GM12872 (cell line): ENCODE results near the gene REXO4.

Source experiments
- TF ChIP-seq, protein P1 (sequence below): IDR thresholded peaks from 3 replicates; pipeline ENCODE4 v1.5.1; 2011; ENCODE audit warnings: low read depth, mild to moderate bottlenecking, low read length, moderate library complexity; ENCODE audit not compliant: insufficient read depth

The REXO4 gene

GRCh38 chr9:133360400-133361393, 57.1 kb downstream of the REXO4 start:
- TF ChIP-seq, protein P1, sequence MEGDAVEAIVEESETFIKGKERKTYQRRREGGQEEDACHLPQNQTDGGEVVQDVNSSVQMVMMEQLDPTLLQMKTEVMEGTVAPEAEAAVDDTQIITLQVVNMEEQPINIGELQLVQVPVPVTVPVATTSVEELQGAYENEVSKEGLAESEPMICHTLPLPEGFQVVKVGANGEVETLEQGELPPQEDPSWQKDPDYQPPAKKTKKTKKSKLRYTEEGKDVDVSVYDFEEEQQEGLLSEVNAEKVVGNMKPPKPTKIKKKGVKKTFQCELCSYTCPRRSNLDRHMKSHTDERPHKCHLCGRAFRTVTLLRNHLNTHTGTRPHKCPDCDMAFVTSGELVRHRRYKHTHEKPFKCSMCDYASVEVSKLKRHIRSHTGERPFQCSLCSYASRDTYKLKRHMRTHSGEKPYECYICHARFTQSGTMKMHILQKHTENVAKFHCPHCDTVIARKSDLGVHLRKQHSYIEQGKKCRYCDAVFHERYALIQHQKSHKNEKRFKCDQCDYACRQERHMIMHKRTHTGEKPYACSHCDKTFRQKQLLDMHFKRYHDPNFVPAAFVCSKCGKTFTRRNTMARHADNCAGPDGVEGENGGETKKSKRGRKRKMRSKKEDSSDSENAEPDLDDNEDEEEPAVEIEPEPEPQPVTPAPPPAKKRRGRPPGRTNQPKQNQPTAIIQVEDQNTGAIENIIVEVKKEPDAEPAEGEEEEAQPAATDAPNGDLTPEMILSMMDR = no peak

DNA sequence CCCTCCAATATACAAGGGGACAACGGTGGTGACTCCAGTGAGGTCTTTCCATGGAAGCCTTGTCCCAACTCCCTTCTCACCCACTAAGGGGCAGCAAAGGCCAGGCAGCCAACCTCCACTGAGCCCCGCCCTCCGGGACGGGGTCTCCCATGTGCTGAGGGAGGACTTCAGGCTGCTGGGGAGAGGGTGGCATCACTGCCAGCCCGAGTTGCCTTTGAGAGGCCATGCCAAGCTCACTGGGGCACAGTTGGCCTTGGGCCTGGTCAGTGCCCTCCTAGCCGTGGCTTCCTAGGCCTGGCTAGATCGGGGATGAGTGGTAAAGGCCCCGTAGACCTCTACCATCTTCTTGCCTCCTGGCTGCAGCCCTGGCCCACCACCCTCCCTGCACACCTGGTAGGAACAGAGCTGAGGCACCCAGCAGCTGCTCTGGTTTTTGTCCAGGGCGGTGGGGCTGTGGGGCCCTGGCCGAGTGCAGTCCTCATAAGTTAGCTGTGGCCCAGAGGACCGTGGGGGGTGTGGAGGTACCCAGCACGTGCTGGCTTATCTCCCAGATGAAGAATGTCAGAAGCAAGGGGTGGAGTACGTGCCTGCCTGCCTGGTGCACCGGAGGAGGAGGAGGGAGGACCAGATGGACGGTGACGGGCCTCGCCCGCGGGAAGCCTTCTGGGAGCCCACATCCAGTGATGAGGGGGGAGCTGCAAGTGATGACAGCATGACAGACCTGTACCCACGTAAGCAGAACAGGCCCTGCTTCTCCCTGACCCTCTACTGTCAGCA, 58.2 kb downstream of the REXO4 start:
- TF ChIP-seq, protein P1 = peak; percentile 18; the same call in 1 of the 3 replicates

- TF ChIP-seq, protein P1 = no peak
These were observed 60.2 kb downstream of the REXO4 start for GRCh38 chr9:133357656-133358055.

DNA sequence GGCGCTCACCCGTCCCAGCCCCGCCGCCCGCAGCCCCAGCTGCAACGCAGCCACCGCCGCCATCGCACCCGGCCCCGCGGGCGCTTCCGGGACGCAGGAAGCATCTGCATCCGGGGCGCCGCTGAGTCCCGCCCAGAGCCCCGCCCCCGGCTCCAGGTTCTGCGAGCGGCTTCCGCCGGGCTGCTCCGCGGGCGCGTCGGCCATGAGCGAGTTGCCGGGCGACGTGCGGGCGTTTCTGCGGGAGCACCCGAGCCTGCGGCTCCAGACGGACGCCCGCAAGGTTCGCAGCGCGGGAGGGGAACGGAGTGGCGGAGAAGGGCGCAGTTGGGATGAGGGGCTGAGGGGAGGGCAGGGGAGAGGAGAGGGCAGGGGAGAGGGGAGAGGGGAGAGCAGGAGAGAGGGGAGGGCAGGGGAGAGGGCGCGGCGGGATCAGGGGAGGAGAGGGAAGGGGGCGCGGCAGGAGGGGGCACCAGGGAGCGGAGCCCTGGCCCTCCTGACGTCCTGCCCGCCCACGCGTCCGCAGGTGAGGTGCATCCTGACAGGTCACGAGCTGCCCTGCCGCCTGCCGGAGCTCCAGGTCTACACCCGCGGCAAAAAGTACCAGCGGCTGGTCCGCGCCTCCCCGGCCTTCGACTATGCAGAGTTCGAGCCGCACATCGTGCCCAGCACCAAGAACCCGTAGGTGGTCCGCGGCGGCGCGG, 61.3 kb downstream of the REXO4 start, which contains the start of the genes SURF1 and SURF2:
Gene SURF1 (minus strand): TSS at position 97 of the 701 bp plus-strand sequence. CDS start 34 bp downstream, at position 63.
Gene SURF2 (plus strand): TSS at position 160 of the 701 bp plus-strand sequence. CDS start 43 bp downstream, at position 203.
- TF ChIP-seq, protein P1 = no peak
